Activated CD8-positive, alpha-beta memory T cell treated with anti-CD3 and anti-CD28 coated beads for 4 hours (primary cell): ENCODE results near the gene KCNQ2.

Source experiments
- DNase-seq, 2 donors: peaks; one replicate each; pipeline ENCODE4 v3.0.0-alpha.2; 2020; ENCODE audit warnings: low read depth in 2 of 2

Gene KCNQ2

DNA sequence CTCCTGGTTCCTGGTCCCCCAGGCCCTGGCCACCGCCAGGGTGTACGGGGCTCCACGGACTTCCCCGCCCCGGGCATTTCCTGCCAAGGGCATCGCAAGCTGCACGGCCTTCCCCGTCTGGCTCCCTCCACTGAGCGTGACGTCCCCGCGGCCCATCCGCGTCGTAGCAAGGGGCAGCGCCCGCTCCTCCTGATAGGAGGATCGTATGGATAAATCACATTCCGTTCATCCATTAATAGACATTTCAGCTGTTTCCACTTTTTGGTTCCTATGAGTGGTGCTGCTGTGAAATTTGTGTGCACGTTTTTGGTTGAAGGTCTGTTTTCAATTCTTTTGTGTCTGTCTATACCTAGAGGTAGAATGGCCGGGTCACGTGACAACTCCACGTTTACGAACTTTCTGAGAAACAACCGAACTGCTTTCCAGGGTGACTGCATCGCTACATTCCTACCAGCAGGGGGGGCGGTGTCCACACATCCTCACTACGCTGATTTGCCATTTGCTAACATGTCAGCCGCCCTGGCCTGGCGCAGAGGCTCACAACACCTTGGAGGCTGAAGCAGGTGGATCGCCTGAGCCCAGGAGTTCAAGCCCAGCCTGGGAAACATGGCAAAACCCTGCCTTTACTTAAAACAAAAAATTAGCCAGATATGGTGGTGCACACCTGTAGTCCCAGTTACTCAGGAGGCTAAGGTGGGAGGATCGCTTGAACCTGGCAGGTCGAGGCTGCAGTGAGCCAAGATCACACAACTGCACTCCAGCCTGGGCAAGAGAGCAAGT lies 37.7 kb downstream of the KCNQ2 start:
- peak; percentile 47 to 52 for DNase-seq

DNA sequence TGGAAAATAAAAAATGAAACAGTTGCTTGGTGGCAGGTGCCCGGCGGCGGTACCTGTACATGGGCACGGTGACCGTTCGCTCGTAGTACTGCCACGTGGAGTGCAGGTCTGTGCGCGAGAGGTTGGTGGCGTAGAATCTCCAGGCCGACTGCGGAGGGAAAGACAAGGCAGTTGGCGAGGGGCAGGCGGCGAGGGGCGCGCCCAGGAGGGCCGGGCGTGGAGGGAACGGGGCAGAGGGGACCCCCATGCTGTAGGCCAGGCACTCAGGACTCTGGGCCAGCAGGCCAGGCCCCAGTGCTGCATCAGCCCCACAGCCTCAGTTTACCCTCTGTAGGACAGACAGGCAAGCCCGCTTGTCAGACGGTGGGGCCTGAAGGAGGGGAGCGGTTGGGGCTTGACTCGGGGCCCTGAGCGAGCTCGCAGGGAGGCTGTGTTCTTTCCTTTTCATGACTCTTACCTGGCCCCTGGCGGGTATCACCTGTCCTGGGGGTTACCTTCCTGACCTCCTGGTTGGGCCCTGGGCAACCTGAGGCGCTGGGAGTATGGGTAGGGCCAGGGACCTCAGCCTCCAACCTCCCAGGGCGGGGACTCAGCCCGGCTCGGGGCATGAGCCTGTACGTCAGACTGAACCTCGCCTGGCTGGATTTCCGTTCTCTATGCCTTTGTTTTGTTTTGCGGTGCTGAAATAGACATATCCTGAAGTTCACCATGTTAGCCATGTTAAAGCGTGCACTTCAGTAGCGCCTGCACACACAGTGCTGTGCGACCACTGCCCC lies 38.5 kb downstream of the KCNQ2 start:
- no peak for DNase-seq

DNA sequence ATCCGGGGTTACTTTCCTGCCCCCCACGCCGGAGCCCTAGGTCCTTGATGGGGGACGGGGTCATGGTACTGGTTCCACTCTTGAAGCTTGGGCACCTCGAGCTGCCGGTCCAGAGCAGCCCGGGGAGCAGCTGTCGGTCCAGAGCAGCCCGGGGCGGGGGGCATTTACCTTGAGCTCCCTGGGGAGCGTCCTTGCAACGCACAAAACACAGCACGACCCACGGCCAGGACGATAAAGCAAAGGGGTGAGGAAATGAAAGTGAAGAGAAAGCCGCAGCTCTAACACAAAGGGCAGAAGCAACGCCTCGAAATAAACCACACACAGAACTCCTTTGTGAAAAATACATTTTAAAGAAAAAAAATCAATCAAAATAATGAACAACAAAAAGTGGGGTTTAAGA lies 39.1 kb downstream of the KCNQ2 start:
- no peak for DNase-seq

DNA sequence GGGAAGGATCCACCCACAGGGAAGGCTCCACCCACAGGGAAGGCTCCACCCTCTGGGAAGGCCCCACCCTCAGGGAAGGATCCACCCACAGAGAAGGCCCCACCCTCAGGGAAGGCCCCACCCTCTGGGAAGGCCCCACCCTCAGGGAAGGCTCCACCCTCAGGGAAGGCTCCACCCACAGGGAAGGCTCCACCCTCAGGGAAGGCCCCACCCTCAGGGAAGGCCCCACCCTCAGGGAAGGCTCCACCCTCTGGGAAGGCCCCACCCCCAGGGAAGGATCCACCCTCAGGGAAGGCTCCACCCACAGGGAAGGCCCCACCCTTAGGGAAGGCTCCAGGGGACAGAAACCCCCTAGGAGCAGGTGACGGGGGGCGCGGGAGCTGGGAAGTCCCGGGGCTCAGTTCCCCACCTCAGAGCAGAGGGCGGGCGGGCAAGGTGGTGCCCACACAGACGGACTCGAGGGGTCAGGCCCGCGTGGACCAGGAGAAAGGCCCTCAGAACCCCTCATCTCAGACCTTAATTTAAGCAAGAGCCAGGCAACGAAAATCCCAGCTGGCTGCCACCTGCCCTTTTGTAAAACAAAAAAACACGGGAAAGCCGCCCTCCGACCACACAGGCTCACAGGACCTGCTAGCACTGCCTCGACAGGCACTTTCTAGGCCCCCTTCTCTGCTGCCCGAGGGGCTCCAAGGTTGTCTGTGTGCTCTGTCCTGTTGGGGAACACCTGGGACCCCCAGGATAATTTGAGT lies 39.7 kb downstream of the KCNQ2 start:
- no peak for DNase-seq

DNA sequence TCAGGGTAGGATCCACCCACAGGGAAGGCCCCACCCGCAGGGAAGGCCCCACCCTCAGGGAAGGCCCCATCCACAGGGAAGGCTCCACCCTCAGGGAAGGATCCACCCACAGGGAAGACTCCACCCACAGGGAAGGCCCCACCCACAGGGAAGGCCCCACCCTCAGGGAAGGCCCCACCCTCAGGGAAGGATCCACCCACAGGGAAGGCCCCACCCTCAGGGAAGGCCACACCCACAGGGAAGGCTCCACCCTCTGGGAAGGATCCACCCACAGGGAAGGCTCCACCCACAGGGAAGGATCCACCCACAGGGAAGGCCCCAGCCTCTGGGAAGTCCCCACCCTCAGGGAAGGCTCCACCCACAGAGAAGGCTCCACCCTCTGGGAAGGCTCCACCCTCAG lies 40.5 kb downstream of the KCNQ2 start:
- no peak for DNase-seq

DNA sequence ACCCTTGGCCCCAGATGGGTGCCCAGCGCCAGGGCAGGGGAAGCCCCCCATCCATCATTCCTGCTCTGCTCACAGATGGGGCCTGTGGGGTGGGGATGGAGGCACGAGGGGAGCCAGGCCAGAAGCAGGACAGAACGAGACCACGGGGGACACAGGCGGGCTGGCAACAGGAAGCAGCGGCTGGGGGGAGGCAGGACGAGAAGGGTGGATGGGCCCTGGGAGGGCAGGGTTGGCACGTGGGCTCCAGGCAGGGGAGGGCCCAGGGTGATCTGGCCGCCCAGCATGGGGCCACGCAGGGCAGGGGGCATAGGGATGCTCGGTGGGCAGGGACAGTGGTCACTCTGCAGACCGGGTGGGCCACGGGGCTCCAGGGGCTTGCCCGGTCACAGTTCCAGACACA lies 41.6 kb downstream of the KCNQ2 start:
- no peak for DNase-seq

DNA sequence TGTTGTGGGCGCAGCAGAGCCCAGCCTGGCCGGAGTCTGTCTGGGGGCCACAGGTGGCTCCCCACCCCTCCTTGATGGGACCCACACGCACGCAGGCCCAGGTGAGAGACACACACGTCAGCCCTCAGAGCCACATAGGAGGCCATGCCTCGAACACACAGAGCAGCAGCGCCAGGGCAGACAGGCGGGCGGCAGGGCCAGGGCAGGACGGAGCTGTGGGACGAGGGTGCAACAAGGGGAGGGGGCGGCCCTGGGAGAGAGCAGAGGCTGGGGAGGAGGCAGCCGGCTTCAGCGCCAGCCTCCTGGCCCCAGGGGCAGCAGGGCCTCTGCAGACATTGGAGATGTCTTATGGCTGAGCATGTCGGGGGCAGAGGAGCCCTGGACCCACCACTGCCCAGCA lies 42.5 kb downstream of the KCNQ2 start:
- DNase-seq: no peak

DNA sequence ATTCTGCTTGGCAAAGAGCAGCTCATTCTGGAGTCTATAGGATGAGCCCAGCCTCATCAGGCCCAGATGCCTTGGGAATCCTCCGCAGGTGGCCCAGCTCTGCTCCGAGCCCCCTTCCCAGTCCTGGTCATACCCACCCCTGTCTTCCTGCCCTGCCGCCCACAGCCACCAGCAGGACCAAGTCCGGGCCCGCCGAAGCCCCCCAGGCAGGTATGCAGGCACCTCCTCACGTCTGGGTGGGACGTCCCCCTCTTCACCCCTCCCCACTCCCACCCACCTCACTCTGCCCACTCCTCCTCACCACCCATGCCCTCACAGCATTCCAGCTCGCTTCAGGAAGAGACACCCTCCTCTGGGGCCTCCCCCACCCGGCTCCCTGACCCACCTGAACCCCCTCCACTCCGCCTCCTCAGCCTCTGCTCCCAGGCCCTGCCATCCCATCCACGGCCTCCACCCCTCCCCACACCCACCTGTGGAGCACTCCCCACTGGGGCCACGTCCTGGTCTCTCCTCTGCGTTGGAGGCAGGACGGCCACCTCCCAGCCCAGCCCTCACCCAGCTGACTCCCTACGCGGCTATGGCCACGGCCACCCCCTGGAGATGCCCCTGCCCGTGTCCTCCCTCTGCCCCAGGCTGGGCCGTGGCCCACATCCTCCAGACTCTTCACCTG lies 43.4 kb downstream of the KCNQ2 start:
- no peak for DNase-seq

DNA sequence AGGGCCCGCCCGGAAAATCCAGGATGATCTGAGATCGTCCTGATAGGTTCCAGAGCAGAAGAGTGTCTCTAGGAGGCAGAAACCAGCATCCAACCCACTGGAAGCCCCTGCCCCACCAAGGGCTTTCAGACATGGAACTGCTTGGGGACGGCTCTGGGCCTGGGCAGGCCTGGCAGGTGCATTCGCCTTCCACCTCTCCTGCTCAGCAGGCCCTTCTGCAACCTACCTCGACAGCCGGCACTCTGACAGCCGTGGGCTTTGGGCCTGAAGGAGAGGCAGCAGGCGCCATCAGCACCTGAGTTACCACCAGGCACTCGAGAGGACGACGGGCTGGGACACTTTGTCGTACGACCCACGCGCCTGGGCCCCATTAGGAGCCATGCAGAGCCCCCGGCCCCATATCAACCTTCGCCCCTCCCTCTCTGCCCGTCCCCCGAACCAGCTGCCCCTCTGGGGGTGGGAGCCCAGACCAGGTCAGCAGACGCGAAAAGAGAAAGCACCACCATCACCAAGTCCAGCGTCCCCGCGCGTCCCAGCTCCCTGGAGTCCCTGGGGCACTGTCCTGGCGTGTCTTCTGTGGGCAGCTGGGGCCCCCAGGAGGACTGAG lies 44.6 kb downstream of the KCNQ2 start:
- DNase-seq: no peak

DNA sequence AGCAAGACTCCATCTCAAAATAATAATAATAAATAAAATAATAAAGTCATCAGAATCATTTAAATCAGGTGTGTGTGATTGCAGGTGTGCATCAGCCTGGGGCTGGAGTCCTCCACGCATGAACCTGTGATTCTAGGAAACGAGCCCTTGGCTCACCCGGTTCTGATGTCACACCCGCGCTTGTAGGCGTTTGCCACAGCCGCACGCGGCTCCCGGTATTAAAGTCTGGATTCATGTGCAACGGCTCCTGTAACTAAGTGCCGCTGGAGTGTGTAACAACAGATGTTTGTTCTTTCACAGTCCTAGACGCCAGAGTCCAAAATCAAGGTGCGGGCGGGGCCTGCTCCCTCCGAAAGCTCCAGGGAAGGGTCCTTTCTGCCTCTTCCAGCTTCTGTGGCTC lies 45.2 kb downstream of the KCNQ2 start:
- DNase-seq: no peak

DNA sequence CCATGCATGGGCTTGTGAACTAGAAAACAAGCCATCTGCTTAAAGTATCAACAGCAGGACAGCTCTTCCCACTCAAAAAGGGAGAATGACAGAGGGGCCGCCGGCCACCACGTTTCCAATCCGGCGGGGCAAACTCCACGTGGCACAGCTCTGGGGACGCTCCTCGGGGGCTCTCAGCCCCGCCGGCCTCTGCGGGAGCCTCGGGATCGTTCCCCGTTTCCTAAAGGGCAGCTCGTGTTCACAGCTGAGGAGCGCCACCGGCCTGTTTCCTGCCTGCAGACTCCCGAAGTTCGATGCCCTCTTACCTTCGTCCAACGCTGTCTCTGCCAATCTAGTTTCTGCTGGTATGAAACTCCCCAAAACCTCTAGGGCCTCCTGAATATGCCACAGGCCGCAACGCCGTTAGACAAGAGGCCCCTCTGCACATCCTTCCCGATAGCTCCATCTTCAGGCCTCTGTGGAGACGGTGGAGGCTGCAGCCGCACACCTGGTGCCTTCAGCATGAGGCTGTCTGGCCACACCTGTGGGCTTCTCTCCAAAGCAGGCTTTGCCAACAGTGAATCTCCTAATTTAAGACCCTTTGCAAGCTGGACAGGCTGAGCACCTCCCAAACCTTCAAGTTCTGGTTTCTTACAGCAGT lies 46.5 kb downstream of the KCNQ2 start:
- DNase-seq: no peak

DNA sequence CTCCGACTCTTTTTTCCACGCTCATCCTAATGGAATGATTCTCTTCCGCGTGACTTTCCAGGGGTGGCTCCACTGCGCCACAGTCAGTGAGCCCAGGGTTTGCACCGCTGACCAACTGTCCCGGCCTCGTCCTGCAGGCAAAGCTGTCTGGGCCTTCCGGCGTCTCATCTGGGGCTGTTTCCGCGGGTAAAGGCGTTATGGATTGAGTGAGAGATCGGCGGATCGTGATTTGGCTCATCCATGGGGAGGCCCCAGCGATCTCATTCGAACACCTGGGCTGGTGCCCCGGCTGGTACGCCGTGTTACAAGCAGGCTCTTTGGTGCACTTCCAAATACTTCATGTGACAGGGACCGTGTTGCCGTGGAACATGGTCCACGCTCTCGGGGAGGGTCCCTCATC lies 47.8 kb downstream of the KCNQ2 start:
- no peak for DNase-seq

DNA sequence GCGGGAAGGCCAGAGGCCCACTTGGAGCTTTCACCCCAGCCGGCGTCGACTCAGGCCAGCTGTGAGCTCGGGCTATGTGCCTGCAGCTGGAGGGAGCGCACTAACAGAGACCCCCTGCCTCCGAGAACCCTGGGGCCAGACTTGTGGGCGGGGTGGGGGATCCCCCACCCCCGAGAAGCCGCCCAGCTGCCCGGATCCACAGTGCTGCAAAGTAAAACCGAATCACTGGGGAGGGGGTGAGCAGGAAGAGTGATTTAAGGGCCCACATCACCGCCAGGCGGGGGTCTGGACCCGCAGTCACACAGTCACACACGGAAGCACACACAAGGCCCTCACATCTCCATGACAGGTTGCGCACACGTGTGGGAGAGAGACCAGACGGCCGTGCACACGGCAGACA lies 48.7 kb downstream of the KCNQ2 start:
- DNase-seq: no peak

DNA sequence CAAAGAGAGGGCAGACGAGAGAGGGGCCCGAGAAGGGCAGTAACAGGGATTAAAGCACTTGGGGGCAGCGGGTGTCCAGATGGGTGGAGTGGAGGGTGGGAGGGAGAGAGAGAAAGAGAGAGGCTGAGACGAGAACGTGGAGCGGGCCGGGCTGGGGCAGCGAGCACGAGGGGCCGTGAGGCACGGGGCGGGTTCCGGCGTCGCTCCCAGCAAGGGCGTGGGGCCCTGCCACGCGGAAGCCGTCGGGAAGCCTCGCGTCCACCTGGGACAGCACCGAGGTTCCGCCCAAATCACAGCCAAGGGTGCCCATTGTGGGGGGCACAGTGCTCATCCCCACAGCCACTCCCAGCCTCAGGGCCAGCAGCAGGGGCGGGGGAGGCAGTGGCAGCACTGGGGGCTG lies 49.8 kb downstream of the KCNQ2 start:
- no peak for DNase-seq

DNA sequence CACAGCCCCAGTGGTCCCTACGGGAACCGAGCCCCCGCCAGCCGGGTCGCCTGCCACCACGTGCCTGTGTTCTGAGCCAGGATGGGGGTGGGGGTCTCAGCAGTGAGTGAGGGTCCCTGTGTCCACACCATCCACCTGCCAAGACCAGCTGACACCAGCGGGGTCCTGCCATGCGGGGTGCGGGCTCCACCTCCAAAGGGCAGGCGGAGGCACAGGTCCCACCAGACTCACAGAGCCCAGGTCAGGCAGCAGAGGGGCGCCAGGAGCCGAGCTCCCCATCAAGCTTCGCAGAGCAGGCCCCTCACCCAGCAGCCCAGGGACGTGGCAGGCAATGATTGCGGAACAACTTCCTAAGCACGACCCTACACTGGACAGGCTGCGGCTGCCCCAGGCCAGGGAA lies 50.5 kb downstream of the KCNQ2 start:
- no peak for DNase-seq

DNA sequence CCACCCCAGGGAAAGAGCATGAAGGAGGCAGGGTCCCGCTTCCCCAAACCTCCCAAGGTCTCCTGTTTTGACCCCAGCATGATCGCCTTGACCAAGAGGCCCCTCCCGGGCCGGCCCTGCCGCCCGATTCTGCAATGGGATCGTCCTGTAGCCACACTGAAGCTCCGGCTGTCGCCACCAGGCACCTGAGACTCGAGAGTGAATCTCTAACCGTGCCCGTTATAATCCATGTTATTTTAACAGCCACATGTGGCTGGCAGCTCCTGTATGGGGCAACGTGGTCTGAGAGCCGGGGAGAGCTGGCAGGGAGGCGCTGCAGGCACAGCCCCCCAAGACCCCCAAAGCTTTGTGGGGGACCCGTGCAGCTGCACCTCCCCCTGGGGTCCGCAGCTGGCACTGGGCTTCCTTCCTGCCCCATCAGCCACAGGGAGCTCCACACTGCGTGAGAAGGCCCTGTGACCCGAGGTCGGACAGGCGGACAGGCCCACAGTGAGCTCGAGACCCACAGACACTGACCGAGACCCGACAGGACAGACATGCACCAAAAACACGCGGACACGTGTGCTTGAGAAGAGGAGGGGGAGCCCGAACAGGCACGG lies 51.3 kb downstream of the KCNQ2 start:
- DNase-seq: no peak

DNA sequence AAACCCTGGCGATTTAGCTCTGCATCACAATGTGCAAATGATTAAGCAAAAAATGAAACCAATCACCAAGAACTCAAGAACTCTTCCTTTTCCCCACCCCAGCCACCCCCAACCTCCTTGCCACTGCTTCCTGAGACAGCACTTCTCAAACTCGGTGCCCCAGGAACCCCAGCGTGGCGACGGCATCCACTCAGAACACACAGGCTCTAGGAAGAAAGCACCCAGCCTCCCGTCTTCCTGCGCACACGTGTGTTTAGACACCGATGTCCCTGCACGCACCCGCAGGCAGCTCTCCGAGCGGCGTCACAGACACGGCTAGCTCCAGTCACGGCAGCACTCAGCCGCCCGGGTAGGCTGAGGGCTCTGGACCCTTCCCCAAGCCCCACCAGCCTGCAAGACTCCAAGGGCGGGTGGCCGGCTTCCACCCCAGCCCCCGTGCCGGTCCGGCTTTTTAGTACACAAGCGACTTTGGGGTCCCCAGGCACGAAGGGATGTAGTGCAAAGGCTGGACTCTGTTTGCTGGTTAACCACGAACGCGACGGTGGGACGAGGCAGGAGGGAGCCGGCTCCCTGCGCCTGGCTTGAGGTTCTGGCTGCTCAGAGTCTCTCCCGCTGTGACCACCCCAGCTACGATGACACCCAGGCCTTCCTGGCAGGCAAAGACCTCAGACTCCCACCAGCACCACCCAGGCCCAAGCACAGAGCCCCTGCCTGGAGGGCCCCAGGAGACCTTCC lies 51.9 kb downstream of the KCNQ2 start:
- DNase-seq: no peak

DNA sequence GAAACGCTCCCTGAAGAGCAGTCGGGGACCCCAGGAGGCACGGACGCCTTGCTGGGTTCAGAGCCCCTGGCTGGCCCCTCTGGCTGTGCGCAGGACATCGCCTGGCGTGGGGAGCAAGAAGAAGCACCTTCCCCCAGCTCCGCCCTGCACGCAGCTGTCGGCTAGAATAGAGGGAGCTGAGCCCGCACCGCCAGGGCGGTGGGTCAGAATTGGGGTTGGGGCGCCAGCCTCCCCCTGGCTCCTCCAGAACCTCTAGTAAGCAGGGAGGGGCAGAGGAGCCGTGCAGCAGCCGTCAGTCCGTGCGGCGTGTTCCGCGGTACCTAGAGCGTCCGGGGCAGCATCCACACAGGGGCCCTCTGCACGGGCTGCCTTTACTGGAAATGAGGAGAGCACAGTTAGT lies 53.2 kb downstream of the KCNQ2 start:
- DNase-seq: no peak

DNA sequence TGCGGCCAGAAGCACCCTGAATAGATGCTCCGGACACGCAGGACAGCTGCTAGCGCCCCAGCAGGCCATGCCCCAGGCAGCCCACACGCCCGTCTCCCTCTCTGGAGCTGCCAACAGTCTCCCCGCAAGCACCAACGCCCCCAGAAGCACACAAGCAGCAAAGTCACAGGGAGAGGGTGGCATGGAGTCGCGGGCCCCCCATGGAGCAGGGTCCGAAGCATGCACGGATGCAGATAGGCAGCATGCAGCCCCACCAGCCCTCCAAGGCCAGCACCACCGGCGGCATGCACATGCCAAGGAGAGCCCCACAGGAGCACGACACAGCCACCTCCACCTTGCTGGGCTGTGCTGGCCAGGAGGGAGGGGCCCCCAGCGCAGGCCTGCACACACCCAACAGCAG lies 53.8 kb downstream of the KCNQ2 start:
- no peak for DNase-seq

DNA sequence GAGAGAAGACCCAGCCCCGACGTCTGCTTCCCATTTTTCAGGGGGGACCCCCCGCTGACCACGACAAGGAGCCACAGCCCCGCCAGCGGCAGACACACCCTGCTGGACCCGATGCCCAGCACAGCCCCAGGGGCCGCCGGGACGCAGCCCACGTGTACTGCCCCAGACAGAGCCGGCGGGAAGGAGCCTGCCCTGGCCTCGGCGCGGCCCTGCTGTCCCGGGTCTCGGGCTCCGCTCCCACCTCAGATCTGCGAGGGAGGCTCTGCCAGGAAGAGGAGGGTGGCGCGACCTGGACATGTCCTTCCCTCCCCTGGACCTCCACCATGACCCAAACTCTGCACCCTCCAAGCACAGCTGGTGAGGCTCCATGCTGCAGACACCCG lies 54.7 kb downstream of the KCNQ2 start:
- no peak for DNase-seq
